CD4-positive, alpha-beta T cell treated with Interleukin-2 at 100 ng/mL for 4 hours (primary cell): ENCODE data around the gene AP3S1.

Source experiments
- DNase-seq: peaks from one replicate; pipeline ENCODE4 v3.0.0-alpha.2; 2020; ENCODE audit warnings: low spot score

Gene AP3S1

GRCh38 chr5:115940080-115940810 lies 98.5 kb downstream of the AP3S1 start:
- no peak for DNase-seq

- DNase-seq = no peak
Observed at GRCh38 chr5:115941051-115941675, 99.4 kb downstream of the AP3S1 start.

GRCh38 chr5:115944501-115944900 lies 102.8 kb downstream of the AP3S1 start:
- DNase-seq = no peak

- DNase-seq = no peak
Observed at GRCh38 chr5:115946655-115947054, 104.9 kb downstream of the AP3S1 start.

- DNase-seq = no peak
Observed at GRCh38 chr5:115947260-115947659, 105.5 kb downstream of the AP3S1 start.

GRCh38 chr5:115948091-115948534 lies 106.4 kb downstream of the AP3S1 start:
- no peak for DNase-seq

GRCh38 chr5:115949096-115949495 lies 107.4 kb downstream of the AP3S1 start:
- DNase-seq = no peak

- DNase-seq = no peak
Observed at GRCh38 chr5:115952588-115952987, 110.9 kb downstream of the AP3S1 start.

GRCh38 chr5:115954144-115954543 lies 112.4 kb downstream of the AP3S1 start:
- DNase-seq = no peak

- DNase-seq = no peak
Observed at GRCh38 chr5:115956957-115957356, 115.2 kb downstream of the AP3S1 start.

GRCh38 chr5:115961381-115962238 lies 119.9 kb downstream of the AP3S1 start:
- DNase-seq = no peak

- no peak for DNase-seq
Observed at GRCh38 chr5:115962239-115962564, 120.5 kb downstream of the AP3S1 start, which contains the start of gene LVRN. LVRN (plus strand) TSS chr5:115962475; CDS start chr5:115962618, 143 bp downstream.

GRCh38 chr5:115962565-115963402 lies 121.0 kb downstream of the AP3S1 start:
- DNase-seq = no peak

GRCh38 chr5:115963566-115963965 lies 121.8 kb downstream of the AP3S1 start:
- DNase-seq = no peak
